ENCODE measurements around the gene INKA2.

INKA2 gene

GRCh38 chr1:111709986-111710385 is 29.2 kb downstream of the INKA2 start:
- H3K4me3 ChIP-seq (replicated peaks; ENCODE audit: low read depth, low read length): no peak overlapping the region
- DNase-seq (ENCODE audit: low read depth): no peak
- no peak for TF ChIP-seq CTCF (IDR thresholded peaks at IDR 0.05; ENCODE audit: low read length, missing control alignments)

GRCh38 chr1:111707906-111708305 is 31.3 kb downstream of the INKA2 start:
- no peak for TF ChIP-seq CTCF (IDR thresholded peaks at IDR 0.05; ENCODE audit: low read length, missing control alignments)
- DNase-seq (ENCODE audit: low read depth): peak; percentile 35
- H3K4me3 ChIP-seq (replicated peaks; ENCODE audit: low read depth, low read length): no peak overlapping the region

- TF ChIP-seq CTCF (IDR thresholded peaks at IDR 0.05; ENCODE audit: low read length, missing control alignments): no peak
- DNase-seq (ENCODE audit: low read depth): no peak
- H3K4me3 ChIP-seq (replicated peaks; ENCODE audit: low read depth, low read length): no peak overlapping the region
Observed at GRCh38 chr1:111706921-111707320, 32.3 kb downstream of the INKA2 start.

- no peak for DNase-seq (ENCODE audit: low read depth)
- no peak for TF ChIP-seq CTCF (IDR thresholded peaks at IDR 0.05; ENCODE audit: low read length, missing control alignments)
- no peak overlapping the region for H3K4me3 ChIP-seq (replicated peaks; ENCODE audit: low read depth, low read length)
Observed at GRCh38 chr1:111705841-111706240, 33.4 kb downstream of the INKA2 start.

- TF ChIP-seq CTCF (IDR thresholded peaks at IDR 0.05; ENCODE audit: low read length, missing control alignments): no peak
- DNase-seq (ENCODE audit: low read depth): no peak
- no peak overlapping the region for H3K4me3 ChIP-seq (replicated peaks; ENCODE audit: low read depth, low read length)
Observed at GRCh38 chr1:111704776-111705175, 34.4 kb downstream of the INKA2 start.

- no peak for TF ChIP-seq CTCF (IDR thresholded peaks at IDR 0.05; ENCODE audit: low read length, missing control alignments)
- H3K4me3 ChIP-seq (replicated peaks; ENCODE audit: low read depth, low read length): no peak overlapping the region
- no peak for DNase-seq (ENCODE audit: low read depth)
Observed at GRCh38 chr1:111704240-111704639, 35.0 kb downstream of the INKA2 start.

- no peak overlapping the region for H3K4me3 ChIP-seq (replicated peaks; ENCODE audit: low read depth, low read length)
- no peak for TF ChIP-seq CTCF (IDR thresholded peaks at IDR 0.05; ENCODE audit: low read length, missing control alignments)
- DNase-seq (ENCODE audit: low read depth): no peak
Observed at GRCh38 chr1:111702504-111703050, 36.6 kb downstream of the INKA2 start.

Measured in fibroblast of pulmonary artery (primary cell).